ENCODE data around the gene GRB10.

Gene GRB10

GRCh38 chr7:50629238-50629901 lies 153.3 kb downstream of the GRB10 start:
- H3K27ac ChIP-seq, result no peak overlapping the region
- H3K4me3 ChIP-seq, result no peak overlapping the region

- Histone ChIP-seq H3K4me3 (no peak overlapping the region), H3K27ac (no peak overlapping the region)
Measured at GRCh38 chr7:50628434-50629084, 154.1 kb downstream of the GRB10 start.

- Histone ChIP-seq H3K4me3 (no peak overlapping the region), H3K27ac (no peak overlapping the region)
Measured at GRCh38 chr7:50627824-50628361, 154.8 kb downstream of the GRB10 start.

GRCh38 chr7:50626286-50626685 lies 156.4 kb downstream of the GRB10 start:
- Histone ChIP-seq H3K27ac (no peak overlapping the region), H3K4me3 (no peak overlapping the region)

GRCh38 chr7:50625360-50625759 lies 157.3 kb downstream of the GRB10 start:
- no peak overlapping the region for H3K27ac ChIP-seq
- H3K4me3 ChIP-seq, result no peak overlapping the region

- no peak overlapping the region for H3K4me3 ChIP-seq
- H3K27ac ChIP-seq, result no peak overlapping the region
Measured at GRCh38 chr7:50622821-50623220, 159.9 kb downstream of the GRB10 start.

- no peak overlapping the region for H3K4me3 ChIP-seq
- H3K27ac ChIP-seq, result peak overlapping the region in 1 of 21 experiments; percentile 21
Measured at GRCh38 chr7:50621973-50622490, 160.7 kb downstream of the GRB10 start.

GRCh38 chr7:50621206-50621605 lies 161.5 kb downstream of the GRB10 start:
- Histone ChIP-seq H3K27ac (peak overlapping the region in 2 of 21 experiments; percentile 4 to 12), H3K4me3 (no peak overlapping the region)

- H3K4me3 ChIP-seq, result no peak overlapping the region
- H3K27ac ChIP-seq, result no peak overlapping the region
Measured at GRCh38 chr7:50620433-50620832, 162.3 kb downstream of the GRB10 start.

GRCh38 chr7:50619684-50620083 lies 163.0 kb downstream of the GRB10 start:
- no peak overlapping the region for H3K4me3 ChIP-seq
- no peak overlapping the region for H3K27ac ChIP-seq

GRCh38 chr7:50618281-50618680 lies 164.4 kb downstream of the GRB10 start:
- Histone ChIP-seq H3K4me3 (no peak overlapping the region), H3K27ac (no peak overlapping the region)

- H3K4me3 ChIP-seq, result no peak overlapping the region
- no peak overlapping the region for H3K27ac ChIP-seq
Measured at GRCh38 chr7:50615519-50616080, 167.1 kb downstream of the GRB10 start.

- Histone ChIP-seq H3K27ac (no peak overlapping the region), H3K4me3 (no peak overlapping the region)
Measured at GRCh38 chr7:50614721-50615518, 167.8 kb downstream of the GRB10 start.

GRCh38 chr7:50613473-50613872 lies 169.2 kb downstream of the GRB10 start:
- no peak overlapping the region for H3K4me3 ChIP-seq
- no peak overlapping the region for H3K27ac ChIP-seq

GRCh38 chr7:50612704-50613103 lies 170.0 kb downstream of the GRB10 start:
- no peak overlapping the region for H3K27ac ChIP-seq

GRCh38 chr7:50610521-50611277 lies 172.0 kb downstream of the GRB10 start:
- Histone ChIP-seq H3K27ac (peak overlapping the region in 9 of 21 experiments; percentile 11 to 78 (median 57)), H3K4me3 (no peak overlapping the region)

More at GRCh38 chr7:50612704-50613103, 170.0 kb downstream of the GRB10 start:
- H3K4me3 ChIP-seq, result no peak overlapping the region

- no peak overlapping the region for H3K4me3 ChIP-seq
Measured at GRCh38 chr7:50608196-50608906, 174.3 kb downstream of the GRB10 start.

GRCh38 chr7:50607524-50608125 lies 175.1 kb downstream of the GRB10 start:
- no peak overlapping the region for H3K27ac ChIP-seq
- no peak overlapping the region for H3K4me3 ChIP-seq

More at GRCh38 chr7:50608196-50608906, 174.3 kb downstream of the GRB10 start:
- no peak overlapping the region for H3K27ac ChIP-seq

Data from skin epidermis (tissue), 12 donors.